Ureter (tissue), 1 donor: Measurements from ENCODE around the gene SSX4B. TPM values are rescaled to one million over a fixed set of nuclear protein-coding genes. Genes with fewer than 3 reads are reported as not detected.
"Not testable (repeated sequence)": the region's sequence is repeated elsewhere in the genome, so short reads cannot be mapped to it uniquely, and the experiment has no call there.

ENCODE experiments used
- DNase-seq: peaks from one replicate; pipeline ENCODE4 v3.0.0-alpha.2; 2020; ENCODE audit warnings: low spot score
- total RNA-seq: library from RNA; stranded (reverse); gene quantifications from one replicate; pipeline ENCODE4 v1.2.4, GENCODE V29; 2023
- donor health status: DM: yes; HTN: yes; CAD: no.

The SSX4B gene
- total RNA-seq, result not detected

DNA sequence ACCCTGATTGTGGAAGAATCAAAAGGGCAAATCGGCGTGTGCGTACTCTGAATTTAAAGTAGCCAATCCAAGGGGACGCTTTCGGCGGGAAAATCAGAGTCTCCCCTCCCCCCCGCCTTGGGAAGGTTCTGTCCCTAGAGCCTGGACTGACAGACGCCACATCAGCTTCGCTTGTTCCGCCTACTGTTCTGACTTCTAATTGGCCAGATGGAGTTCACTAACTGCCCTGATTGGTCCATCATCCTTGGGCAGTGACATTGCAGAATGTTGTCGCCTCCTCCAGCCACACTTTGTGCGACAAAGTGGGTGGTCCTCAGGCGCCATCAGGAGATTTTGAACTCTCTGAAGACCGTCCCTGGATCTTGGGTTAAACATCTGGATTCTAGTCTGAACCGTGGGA lies at the start of gene SSX4B:
TSS of gene SSX4B (minus strand) at position 101 of the 400 bp plus-strand sequence. CDS start 588 bp downstream, outside the sequence.
- DNase-seq, result not testable (repeated sequence)

DNA sequence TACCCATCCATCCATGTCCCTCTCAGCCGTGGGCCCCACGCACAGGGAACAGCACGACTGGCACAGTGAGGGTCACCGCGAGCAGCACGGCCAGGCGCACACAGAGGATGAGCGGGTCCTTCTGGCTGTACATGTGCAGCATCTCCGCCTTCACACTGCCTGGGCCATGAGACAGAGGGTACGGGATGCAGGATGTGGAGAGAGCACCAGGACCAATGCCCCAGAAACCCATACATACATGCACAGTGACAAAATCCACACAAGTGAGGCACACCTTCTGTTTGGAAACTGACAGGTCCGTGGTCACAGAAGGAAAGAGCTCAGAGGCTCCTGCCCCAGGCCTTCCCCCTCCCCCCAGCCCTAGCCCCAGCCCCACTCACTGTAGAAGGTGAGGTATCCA lies 48.8 kb upstream of the SSX4B start:
- no peak for DNase-seq

- no peak for DNase-seq
Observed at GRCh38 chrX:48460031-48460430, 48.3 kb upstream of the SSX4B start.

DNA sequence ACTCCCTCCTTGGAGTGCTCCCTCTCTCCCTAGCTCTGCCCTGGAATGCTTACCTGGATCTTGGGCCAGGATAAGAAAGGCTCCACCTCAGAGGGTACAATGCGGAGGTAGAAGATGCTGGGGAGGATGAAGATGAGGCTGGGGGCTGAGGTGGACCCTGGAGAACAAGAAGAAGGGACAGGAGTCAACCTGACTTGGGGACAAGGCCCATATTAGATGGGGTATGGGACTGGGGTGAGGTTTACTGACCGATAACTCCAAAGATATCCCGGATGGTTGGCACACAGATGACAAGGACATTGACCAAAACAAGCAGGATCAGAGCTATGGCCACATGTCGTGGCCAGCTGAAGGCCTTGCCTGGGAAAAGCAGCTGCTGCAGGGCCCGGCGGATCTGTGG lies 47.7 kb upstream of the SSX4B start:
- DNase-seq, result no peak

GRCh38 chrX:48458711-48459110 lies 47.0 kb upstream of the SSX4B start:
- no peak for DNase-seq

- DNase-seq, result no peak
Observed at GRCh38 chrX:48456628-48457331, 45.0 kb upstream of the SSX4B start.

GRCh38 chrX:48451708-48452107 lies 39.9 kb upstream of the SSX4B start:
- no peak for DNase-seq

GRCh38 chrX:48450076-48450475 lies 38.3 kb upstream of the SSX4B start:
- DNase-seq, result no peak

DNA sequence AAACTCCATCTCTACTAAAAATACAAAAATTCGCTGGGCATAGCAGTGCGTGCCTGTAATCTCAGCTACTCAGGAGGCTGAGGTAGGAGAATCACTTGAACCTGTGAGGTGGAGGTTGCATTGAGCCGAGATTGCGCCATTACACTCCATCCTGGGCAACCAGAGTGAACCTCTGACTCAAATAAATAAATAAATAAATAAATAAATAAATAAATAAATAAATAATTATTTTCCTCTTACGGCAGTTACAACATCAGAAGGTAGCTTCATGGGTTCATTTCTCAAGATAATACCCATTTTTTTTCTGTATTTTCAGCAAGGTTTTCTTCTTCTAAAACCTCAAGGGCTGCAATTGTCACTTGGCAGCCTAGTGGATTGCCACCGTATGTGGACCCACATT lies 35.4 kb upstream of the SSX4B start:
- not testable (repeated sequence) for DNase-seq

DNA sequence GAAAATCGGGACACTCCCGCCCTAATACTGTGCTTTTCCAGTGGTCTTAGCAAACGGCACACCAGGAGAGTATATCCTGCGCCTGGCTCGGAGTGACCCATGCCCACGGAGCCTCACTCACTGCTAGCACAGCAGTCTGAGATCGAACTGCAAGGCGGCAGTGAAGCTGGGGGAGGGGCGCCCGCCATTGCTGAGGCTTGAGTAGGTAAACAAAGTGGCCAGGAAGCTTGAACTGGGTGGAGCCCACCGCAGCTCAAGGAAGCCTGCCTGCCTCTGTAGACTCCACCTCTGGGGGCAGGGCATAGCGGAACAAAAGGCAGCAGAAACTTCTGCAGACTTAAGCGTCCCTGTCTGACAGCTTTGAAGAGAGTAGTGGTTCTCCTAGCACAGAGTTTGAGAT lies 22.0 kb upstream of the SSX4B start:
- not testable (repeated sequence) for DNase-seq

DNA sequence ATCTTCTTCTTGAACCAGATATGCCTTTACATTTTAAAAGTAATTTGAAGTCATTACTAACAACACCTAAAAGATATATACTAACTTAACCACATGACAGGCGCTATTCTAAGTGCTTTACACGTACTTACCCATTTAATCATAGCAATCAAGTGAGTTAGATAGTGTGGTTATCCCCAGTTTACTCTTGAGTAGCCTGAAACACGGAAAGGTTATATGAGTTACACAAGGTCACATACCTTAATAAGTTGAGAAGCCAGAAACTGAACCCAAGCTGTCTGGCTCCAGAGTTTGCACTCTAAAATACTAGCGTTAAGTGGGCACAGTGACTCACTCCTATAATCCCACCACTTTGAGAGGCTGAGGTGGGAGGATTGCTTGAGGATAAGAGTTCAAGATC lies 18.4 kb upstream of the SSX4B start:
- not testable (repeated sequence) for DNase-seq

DNA sequence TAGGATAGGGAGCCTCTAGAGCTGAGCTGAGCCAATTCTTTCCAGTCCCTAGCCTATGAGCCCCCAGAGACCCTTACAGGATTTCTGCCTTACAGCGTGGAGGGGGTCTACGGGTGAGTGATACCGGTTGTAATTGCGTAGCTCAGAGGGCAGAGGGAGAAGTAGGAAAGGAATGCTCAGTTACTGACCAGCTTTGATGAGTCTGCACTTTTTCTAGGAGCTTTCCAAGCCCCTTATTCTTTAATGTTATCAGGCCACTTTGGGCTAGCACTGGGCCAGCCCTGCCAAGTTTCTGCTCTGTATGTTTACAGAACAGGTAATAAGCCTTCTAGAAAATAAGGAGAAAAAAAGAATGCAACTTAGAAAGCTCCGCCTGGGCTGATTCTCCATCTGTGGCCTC lies 17.8 kb upstream of the SSX4B start:
- not testable (repeated sequence) for DNase-seq

- not testable (repeated sequence) for DNase-seq
Observed at GRCh38 chrX:48427027-48427716, 15.4 kb upstream of the SSX4B start.

- not testable (repeated sequence) for DNase-seq
Observed at GRCh38 chrX:48397825-48398224, 13.9 kb downstream of the SSX4B start.

GRCh38 chrX:48396931-48397330 lies 14.8 kb downstream of the SSX4B start:
- not testable (repeated sequence) for DNase-seq

- DNase-seq, result not testable (repeated sequence)
Observed at GRCh38 chrX:48383239-48383638, 28.5 kb downstream of the SSX4B start, which contains the start of gene SSX4. SSX4 (plus strand) TSS chrX:48383539; CDS start chrX:48384054, 515 bp downstream.

GRCh38 chrX:48370408-48370807 lies 41.4 kb downstream of the SSX4B start:
- DNase-seq, result not testable (repeated sequence)

- not testable (repeated sequence) for DNase-seq
Observed at GRCh38 chrX:48367717-48368408, 43.9 kb downstream of the SSX4B start.

GRCh38 chrX:48359281-48359680 lies 52.5 kb downstream of the SSX4B start:
- not testable (repeated sequence) for DNase-seq

GRCh38 chrX:48357681-48358080 lies 54.1 kb downstream of the SSX4B start:
- no peak for DNase-seq

DNA sequence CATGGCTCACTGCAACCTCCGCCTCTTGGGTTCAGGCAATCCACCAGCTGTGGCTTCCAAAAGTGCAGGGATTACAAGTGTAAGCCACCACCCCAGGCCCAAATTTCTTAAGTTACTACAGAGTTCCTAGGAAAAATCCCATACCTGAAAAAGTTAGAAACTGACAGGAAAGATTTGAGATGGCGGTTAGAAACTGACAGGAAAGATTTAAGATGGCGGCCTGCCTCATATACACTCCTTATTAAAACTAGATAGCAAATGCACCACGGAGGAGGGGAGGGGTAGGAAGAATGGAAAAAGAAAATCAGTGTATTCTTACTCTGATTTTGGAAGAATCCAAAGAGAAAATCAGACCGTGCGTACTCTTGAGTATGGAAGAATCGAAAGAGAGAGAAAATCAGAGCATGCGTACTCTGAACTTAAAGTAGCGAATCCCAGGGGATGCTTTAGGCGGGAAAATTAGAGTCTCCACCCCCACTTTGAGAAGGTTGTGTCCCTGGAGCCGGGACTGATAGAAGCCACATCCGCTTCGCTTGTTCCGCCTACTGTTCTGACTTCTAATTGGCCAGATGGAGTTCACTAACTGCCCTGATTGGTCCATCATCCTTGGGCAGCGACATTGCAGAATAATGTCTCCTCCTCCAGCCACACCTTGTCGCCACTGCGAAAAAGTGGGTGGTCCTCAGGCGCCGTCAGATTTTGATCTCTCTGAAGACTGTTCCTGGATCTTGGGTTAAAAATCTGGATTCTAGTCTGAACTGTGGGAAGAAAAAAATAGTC lies 55.3 kb downstream of the SSX4B start, which contains the start of gene SSX3:
TSS of gene SSX3 (minus strand) at position 389 of the 780 bp plus-strand sequence. CDS start 1,454 bp downstream, outside the sequence.
- DNase-seq, result not testable (repeated sequence)
